Measurements from ENCODE around the gene APLF.

The APLF gene

DNA sequence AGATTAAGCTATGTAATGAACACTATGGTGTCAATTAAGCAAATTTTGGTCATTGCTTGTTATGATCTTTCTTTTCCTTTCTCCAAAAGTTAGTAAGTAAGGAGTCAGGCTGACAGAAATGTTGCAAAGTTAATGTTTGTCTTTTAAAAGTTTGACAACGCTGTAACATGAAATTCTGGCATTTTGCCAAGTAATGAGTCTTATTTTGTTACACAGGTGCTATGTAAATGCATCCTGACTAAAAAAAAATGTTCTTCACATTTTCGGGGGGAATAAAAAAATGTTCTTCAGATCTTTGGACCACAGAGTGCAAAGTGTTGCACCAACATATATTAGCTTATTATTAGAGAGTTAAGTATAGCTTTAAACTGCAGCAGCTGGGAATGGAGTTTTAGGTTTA, 121.2 kb downstream of the APLF start:
- Histone ChIP-seq H3K36me3 (peaks cover 0 to 9% (median 0%) of the 10 kb centered on the region in 3 donors), H3K4me1 (no peaks in the 10 kb centered on the region), H3K27ac (no peak overlapping the region), H3K4me3 (no peak overlapping the region), H3K9me3 (no peaks in the 10 kb centered on the region), H3K27me3 (no peaks in the 10 kb centered on the region)
- no peak for DNase-seq
- intact Hi-C loops (cut with DNase I; ENCODE audit: low total_unique reads), result no loop called here
- TF ChIP-seq, protein P1, sequence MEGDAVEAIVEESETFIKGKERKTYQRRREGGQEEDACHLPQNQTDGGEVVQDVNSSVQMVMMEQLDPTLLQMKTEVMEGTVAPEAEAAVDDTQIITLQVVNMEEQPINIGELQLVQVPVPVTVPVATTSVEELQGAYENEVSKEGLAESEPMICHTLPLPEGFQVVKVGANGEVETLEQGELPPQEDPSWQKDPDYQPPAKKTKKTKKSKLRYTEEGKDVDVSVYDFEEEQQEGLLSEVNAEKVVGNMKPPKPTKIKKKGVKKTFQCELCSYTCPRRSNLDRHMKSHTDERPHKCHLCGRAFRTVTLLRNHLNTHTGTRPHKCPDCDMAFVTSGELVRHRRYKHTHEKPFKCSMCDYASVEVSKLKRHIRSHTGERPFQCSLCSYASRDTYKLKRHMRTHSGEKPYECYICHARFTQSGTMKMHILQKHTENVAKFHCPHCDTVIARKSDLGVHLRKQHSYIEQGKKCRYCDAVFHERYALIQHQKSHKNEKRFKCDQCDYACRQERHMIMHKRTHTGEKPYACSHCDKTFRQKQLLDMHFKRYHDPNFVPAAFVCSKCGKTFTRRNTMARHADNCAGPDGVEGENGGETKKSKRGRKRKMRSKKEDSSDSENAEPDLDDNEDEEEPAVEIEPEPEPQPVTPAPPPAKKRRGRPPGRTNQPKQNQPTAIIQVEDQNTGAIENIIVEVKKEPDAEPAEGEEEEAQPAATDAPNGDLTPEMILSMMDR (IDR thresholded peaks at IDR 0.05), result no peak

DNA sequence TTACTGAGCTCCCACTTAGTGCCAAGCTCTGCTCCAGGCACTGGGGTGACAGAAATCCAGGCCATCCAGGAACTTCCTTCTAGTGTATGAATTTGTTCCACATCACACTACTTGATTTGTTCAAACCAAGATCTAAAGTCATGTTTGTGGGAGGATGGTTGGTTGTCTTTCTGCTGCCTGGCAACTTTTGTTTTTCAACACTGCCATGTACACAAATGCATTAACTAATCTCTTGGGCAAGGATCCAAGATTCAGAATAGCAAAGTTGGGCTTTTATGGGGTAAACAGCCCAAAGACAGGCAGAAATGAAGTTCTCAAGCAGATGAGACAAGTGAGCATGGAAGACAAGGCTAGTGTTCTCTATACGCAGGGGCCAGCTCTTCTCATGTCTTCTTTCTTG, 122.6 kb downstream of the APLF start:
- intact Hi-C loops (cut with DNase I; ENCODE audit: low total_unique reads), result no loop called here
- H3K4me3 ChIP-seq, result no peak overlapping the region
- TF ChIP-seq, protein P1 (IDR thresholded peaks at IDR 0.05), result no peak
- H3K36me3 ChIP-seq, result peaks cover 0 to 9% (median 0%) of the 10 kb centered on the region in 3 donors
- no peaks in the 10 kb centered on the region for H3K4me1 ChIP-seq
- H3K27ac ChIP-seq, result no peak overlapping the region
- H3K27me3 ChIP-seq, result no peaks in the 10 kb centered on the region
- DNase-seq, result no peak
- no peaks in the 10 kb centered on the region for H3K9me3 ChIP-seq

DNA sequence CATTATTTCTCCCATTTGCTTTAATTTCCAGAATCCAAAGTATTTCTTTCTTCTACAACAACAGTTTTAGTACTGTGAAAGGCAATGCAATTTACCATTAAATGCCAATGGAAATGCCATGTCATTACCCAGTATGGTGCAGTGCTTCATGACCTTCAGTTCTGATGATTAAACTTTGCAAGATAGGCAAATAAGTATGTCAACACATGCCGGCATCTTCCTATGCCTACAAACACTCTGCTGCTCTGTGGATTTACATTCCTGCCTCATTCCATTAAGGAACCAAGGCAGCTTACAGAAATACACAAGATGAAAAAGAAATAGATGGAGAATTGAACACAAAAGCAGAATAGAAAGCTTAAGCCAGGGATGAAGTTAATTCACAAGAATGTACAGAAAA, 123.3 kb downstream of the APLF start:
- Histone ChIP-seq H3K4me3 (no peak overlapping the region), H3K4me1 (no peaks in the 10 kb centered on the region), H3K27ac (no peak overlapping the region), H3K36me3 (peaks cover 0 to 9% (median 0%) of the 10 kb centered on the region in 3 donors), H3K9me3 (peaks cover 0 to 2% (median 0%) of the 10 kb centered on the region in 3 donors), H3K27me3 (no peaks in the 10 kb centered on the region)
- intact Hi-C loops (cut with DNase I; ENCODE audit: low total_unique reads), result no loop called here
- DNase-seq, result no peak
- TF ChIP-seq, protein P1 (IDR thresholded peaks at IDR 0.05), result no peak

DNA sequence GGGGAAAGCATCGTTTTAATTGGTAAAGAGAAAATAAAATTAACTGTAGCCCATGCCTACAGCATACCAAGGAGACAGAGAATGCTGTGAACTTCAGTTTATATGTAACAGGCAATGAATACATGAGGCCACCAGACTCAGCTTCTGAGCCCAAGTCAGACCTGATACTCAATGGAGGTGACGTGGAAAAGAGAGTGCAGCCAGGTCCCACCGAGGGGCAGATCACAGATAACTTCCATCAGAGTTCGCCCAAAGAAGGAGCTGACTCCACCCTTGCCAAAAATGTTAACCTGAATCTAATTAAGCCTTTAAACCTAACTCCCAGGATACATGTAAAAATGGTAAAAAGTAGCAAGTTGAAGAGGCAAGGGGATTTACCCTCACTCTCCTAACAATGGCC, 123.8 kb downstream of the APLF start:
- H3K36me3 ChIP-seq, result peaks cover 0 to 9% (median 0%) of the 10 kb centered on the region in 3 donors
- no peak overlapping the region for H3K4me3 ChIP-seq
- H3K4me1 ChIP-seq, result no peaks in the 10 kb centered on the region
- TF ChIP-seq, protein P1 (IDR thresholded peaks at IDR 0.05), result no peak
- no peak overlapping the region for H3K27ac ChIP-seq
- H3K9me3 ChIP-seq, result peaks cover 0 to 8% (median 0%) of the 10 kb centered on the region in 3 donors
- intact Hi-C loops (cut with DNase I; ENCODE audit: low total_unique reads), result no loop called here
- no peaks in the 10 kb centered on the region for H3K27me3 ChIP-seq
- DNase-seq, result no peak

DNA sequence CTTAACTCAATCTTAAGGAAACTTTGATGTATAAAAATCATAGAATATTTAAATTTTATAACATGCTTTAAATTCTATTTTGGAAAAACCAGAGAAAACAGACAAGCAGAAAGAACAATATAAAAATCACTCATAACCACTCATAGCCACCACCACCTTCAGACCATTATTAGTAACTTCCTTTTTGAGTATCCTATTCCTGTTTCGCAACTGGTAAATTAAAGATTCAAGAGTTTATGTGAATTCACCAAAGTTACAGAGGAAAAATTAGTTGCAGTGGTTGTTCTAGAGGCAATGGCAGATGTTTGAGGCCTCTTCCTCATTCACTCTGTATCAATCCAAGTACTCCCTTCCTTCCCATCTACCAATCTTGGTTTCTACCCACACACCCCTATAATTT, 126.7 kb downstream of the APLF start:
- Histone ChIP-seq H3K27me3 (no peaks in the 10 kb centered on the region), H3K27ac (no peak overlapping the region), H3K4me1 (no peaks in the 10 kb centered on the region), H3K36me3 (no peaks in the 10 kb centered on the region), H3K4me3 (no peak overlapping the region), H3K9me3 (peaks cover 0 to 17% (median 0%) of the 10 kb centered on the region in 3 donors)
- TF ChIP-seq, protein P1 (IDR thresholded peaks at IDR 0.05), result no peak
- no peak for DNase-seq
- intact Hi-C loops (cut with DNase I; ENCODE audit: low total_unique reads), result no loop called here
